DLD1 (cell line): ENCODE data around the gene RBMS3.
"Not testable (repeated sequence)": the region's sequence is repeated elsewhere in the genome, so short reads cannot be mapped to it uniquely, and the experiment has no call there.

Source experiments
- in situ Hi-C: cut with HindIII; loops from 2 replicates; pipeline ENCODE4 v1.10.0; 2017; ENCODE audit warnings: low sequenced_read_pairs

The RBMS3 gene

GRCh38 chr3:29759411-29760225 is 478.7 kb downstream of the RBMS3 start:
- in situ Hi-C loops, result no loop called here

GRCh38 chr3:29760226-29760685 is 479.4 kb downstream of the RBMS3 start:
- in situ Hi-C loops, result no loop called here

- in situ Hi-C loops, result no loop called here
Observed at GRCh38 chr3:29761517-29761916, 480.6 kb downstream of the RBMS3 start.

- in situ Hi-C loops, result no loop called here
Observed at GRCh38 chr3:29763115-29763514, 482.2 kb downstream of the RBMS3 start.

GRCh38 chr3:29764041-29764440 is 483.2 kb downstream of the RBMS3 start:
- in situ Hi-C loops, result no loop called here

GRCh38 chr3:29764603-29765254 is 483.9 kb downstream of the RBMS3 start:
- in situ Hi-C loops, result no loop called here

- in situ Hi-C loops, result no loop called here
Observed at GRCh38 chr3:29771602-29772001, 490.7 kb downstream of the RBMS3 start.

GRCh38 chr3:29772436-29772835 is 491.6 kb downstream of the RBMS3 start:
- in situ Hi-C loops, result no loop called here

- in situ Hi-C loops, result no loop called here
Observed at GRCh38 chr3:29773481-29773880, 492.6 kb downstream of the RBMS3 start.

GRCh38 chr3:29775340-29775739 is 494.5 kb downstream of the RBMS3 start:
- in situ Hi-C loops, result no loop called here

GRCh38 chr3:29777869-29778268 is 497.0 kb downstream of the RBMS3 start:
- in situ Hi-C loops, result no loop called here

GRCh38 chr3:29789686-29790085 is 508.8 kb downstream of the RBMS3 start:
- in situ Hi-C loops, result no loop called here

- in situ Hi-C loops, result no loop called here
Observed at GRCh38 chr3:29796808-29797207, 515.9 kb downstream of the RBMS3 start.

- in situ Hi-C loops, result no loop called here
Observed at GRCh38 chr3:29802057-29802456, 521.2 kb downstream of the RBMS3 start.

- in situ Hi-C loops, result no loop called here
Observed at GRCh38 chr3:29804044-29804443, 523.2 kb downstream of the RBMS3 start.

- in situ Hi-C loops, result no loop called here
Observed at GRCh38 chr3:29805757-29806156, 524.9 kb downstream of the RBMS3 start.

GRCh38 chr3:29808324-29808723 is 527.5 kb downstream of the RBMS3 start:
- in situ Hi-C loops, result not testable (repeated sequence)

- in situ Hi-C loops, result no loop called here
Observed at GRCh38 chr3:29822071-29822470, 541.2 kb downstream of the RBMS3 start.

- in situ Hi-C loops, result no loop called here
Observed at GRCh38 chr3:29823233-29823632, 542.4 kb downstream of the RBMS3 start.

- in situ Hi-C loops, result no loop called here
Observed at GRCh38 chr3:29826712-29827111, 545.8 kb downstream of the RBMS3 start.

GRCh38 chr3:29827756-29828155 is 546.9 kb downstream of the RBMS3 start:
- in situ Hi-C loops, result no loop called here

- in situ Hi-C loops, result no loop called here
Observed at GRCh38 chr3:29829340-29829739, 548.5 kb downstream of the RBMS3 start.
